Skeletal muscle tissue (tissue), 4 donors: ENCODE data around the gene KMT2B. TPM values are rescaled to one million over a fixed set of nuclear protein-coding genes. Genes with fewer than 3 reads are reported as not detected.
"Not testable (repeated sequence)": the region's sequence is repeated elsewhere in the genome, so short reads cannot be mapped to it uniquely, and the experiment has no call there.

Experiments used
- H3K27ac ChIP-seq: one replicate; pipeline ENCODE4 v1.7.0; 2013; ENCODE audit warnings: mild to moderate bottlenecking, low read depth, low read length, inconsistent platforms
- H3K27me3 ChIP-seq, 3 donors: one replicate each; pipeline ENCODE4 v1.7.0; 2013; ENCODE audit warnings: low read length in 3 of 3; ENCODE audit not compliant: control insufficient read depth in 3 of 3, insufficient read depth in 3 of 3
- H3K36me3 ChIP-seq, 3 donors: one replicate each; pipeline ENCODE4 v1.7.0; 2013; ENCODE audit warnings: low read length in 3 of 3; ENCODE audit not compliant: control insufficient read depth in 3 of 3, insufficient read depth in 3 of 3
- H3K4me1 ChIP-seq, 3 donors: one replicate each; pipeline ENCODE4 v1.7.0; 2013; ENCODE audit warnings: low read length in 3 of 3, mild to moderate bottlenecking in 3 of 3; ENCODE audit not compliant: control insufficient read depth in 3 of 3, insufficient read depth in 3 of 3
- H3K4me3 ChIP-seq, 3 donors: one replicate each; pipeline ENCODE4 v1.7.0; 2013; ENCODE audit warnings: low read length in 3 of 3
- H3K9ac ChIP-seq, 3 donors: one replicate each; pipeline ENCODE4 v1.7.0; 2013; ENCODE audit warnings: low read length in 3 of 3, mild to moderate bottlenecking in 3 of 3, moderate library complexity in 2 of 3, low read depth in 1 of 3
- H3K9me3 ChIP-seq, 3 donors: one replicate each; pipeline ENCODE4 v1.7.0; 2013; ENCODE audit warnings: low read length in 3 of 3; ENCODE audit not compliant: control insufficient read depth in 3 of 3
- total RNA-seq: library from RNA; depleted of rRNA; stranded (reverse); fragments of >200 nt; gene quantifications from one replicate; pipeline ENCODE4 v1.2.3, GENCODE V29; 2014
- donor health status: Osteomylitis.

KMT2B gene
- total RNA-seq, 1 donor from 2014 or later = 5.7 TPM

- Histone ChIP-seq H3K27me3 (no peaks in the 10 kb centered on the region), H3K36me3 (peaks cover 25 to 31% (median 26%) of the 10 kb centered on the region in 3 donors), H3K4me1 (peaks cover 26 to 39% (median 26%) of the 10 kb centered on the region in 3 donors), H3K9ac (peak overlapping the region; percentile 88 to 91 (median 91)), H3K4me3 (peak overlapping the region; percentile 79 to 90 (median 88)), H3K27ac (peak overlapping the region; percentile 66), H3K9me3 (no peaks in the 10 kb centered on the region)
Observed at GRCh38 chr19:35718345-35719041, 690 bp downstream of the KMT2B start.

DNA sequence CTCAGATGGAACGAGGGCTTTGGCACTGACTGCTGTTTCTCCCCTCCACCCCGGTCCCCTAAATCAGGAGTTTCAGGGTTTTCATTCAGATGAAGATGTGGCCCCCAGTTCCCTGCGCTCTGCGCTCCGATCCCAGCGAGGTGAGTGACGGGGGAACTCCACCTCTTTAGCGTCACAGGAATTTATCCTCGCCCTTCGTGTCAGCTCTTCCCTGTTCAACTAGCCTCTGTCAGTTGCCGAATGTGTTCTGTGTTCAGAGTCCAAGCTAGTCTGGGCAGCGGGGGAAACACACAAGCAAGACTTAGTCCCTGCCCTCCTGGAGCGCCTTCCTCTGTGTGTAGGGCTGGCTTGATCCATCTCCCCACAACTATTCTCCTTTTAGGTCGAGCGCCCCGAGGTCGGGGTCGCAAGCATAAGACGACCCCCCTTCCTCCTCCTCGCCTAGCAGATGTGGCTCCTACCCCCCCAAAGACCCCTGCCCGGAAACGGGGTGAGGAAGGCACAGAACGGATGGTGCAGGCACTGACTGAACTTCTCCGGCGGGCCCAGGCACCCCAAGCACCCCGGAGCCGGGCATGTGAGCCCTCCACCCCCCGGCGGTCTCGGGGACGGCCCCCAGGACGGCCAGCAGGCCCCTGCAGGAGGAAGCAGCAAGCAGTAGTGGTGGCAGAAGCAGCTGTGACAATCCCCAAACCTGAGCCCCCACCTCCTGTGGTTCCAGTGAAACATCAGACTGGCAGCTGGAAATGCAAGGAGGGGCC, 1.8 kb downstream of the KMT2B start:
- H3K36me3 ChIP-seq = peaks cover 35 to 41% (median 37%) of the 10 kb centered on the region in 3 donors
- H3K4me3 ChIP-seq = peak overlapping the region in 2 of 3 donors; percentile 79 to 90
- peak overlapping the region in 2 of 3 donors; percentile 88 to 91 for H3K9ac ChIP-seq

DNA sequence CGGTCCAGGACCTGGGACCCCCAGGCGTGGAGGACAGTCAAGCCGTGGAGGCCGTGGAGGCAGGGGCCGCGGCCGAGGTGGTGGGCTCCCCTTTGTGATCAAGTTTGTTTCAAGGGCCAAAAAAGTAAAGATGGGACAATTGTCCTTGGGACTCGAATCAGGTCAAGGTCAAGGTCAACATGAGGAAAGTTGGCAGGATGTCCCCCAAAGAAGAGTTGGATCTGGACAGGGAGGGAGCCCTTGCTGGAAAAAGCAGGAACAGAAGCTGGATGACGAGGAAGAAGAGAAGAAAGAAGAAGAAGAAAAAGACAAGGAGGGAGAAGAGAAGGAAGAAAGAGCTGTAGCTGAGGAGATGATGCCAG, 2.3 kb downstream of the KMT2B start:
- Histone ChIP-seq H3K9me3 (no peaks in the 10 kb centered on the region), H3K27ac (no peak overlapping the region), H3K27me3 (no peaks in the 10 kb centered on the region), H3K9ac (no peak overlapping the region), H3K4me3 (no peak overlapping the region), H3K36me3 (peaks cover 41 to 47% (median 42%) of the 10 kb centered on the region in 3 donors), H3K4me1 (peaks cover 26 to 33% (median 26%) of the 10 kb centered on the region in 3 donors)

More for the DNA sequence above, 1.8 kb downstream of the KMT2B start:
- no peak overlapping the region for H3K27ac ChIP-seq
- no peaks in the 10 kb centered on the region for H3K9me3 ChIP-seq
- peaks cover 26 to 39% (median 26%) of the 10 kb centered on the region in 3 donors for H3K4me1 ChIP-seq
- no peaks in the 10 kb centered on the region for H3K27me3 ChIP-seq

DNA sequence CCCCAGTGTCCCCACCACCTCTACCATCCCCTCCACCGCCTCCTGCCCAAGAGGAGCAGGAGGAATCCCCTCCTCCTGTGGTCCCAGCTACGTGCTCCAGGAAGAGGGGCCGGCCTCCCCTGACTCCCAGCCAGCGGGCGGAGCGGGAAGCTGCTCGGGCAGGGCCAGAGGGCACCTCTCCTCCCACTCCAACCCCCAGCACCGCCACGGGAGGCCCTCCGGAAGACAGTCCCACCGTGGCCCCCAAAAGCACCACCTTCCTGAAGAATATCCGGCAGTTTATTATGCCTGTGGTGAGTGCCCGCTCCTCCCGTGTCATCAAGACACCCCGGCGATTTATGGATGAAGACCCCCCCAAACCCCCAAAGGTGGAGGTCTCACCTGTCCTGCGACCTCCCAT, 2.8 kb downstream of the KMT2B start:
- Histone ChIP-seq H3K4me3 (no peak overlapping the region), H3K4me1 (peaks cover 22 to 28% (median 22%) of the 10 kb centered on the region in 3 donors), H3K36me3 (peaks cover 46 to 52% (median 47%) of the 10 kb centered on the region in 3 donors), H3K27ac (no peak overlapping the region), H3K9me3 (no peaks in the 10 kb centered on the region), H3K27me3 (no peaks in the 10 kb centered on the region), H3K9ac (no peak overlapping the region)

GRCh38 chr19:35721374-35721773, 3.6 kb downstream of the KMT2B start:
- H3K4me1 ChIP-seq = peaks cover 14 to 21% (median 15%) of the 10 kb centered on the region in 3 donors
- no peak overlapping the region for H3K4me3 ChIP-seq
- H3K9ac ChIP-seq = no peak overlapping the region
- no peaks in the 10 kb centered on the region for H3K27me3 ChIP-seq
- H3K27ac ChIP-seq = no peak overlapping the region
- H3K36me3 ChIP-seq = peaks cover 53 to 59% (median 55%) of the 10 kb centered on the region in 3 donors
- no peaks in the 10 kb centered on the region for H3K9me3 ChIP-seq

GRCh38 chr19:35722461-35722860, 4.7 kb downstream of the KMT2B start:
- no peaks in the 10 kb centered on the region for H3K9me3 ChIP-seq
- peaks cover 13 to 18% (median 13%) of the 10 kb centered on the region in 3 donors for H3K4me1 ChIP-seq
- no peak overlapping the region for H3K9ac ChIP-seq
- no peak overlapping the region for H3K4me3 ChIP-seq
- peaks cover 63 to 67% (median 64%) of the 10 kb centered on the region in 3 donors for H3K36me3 ChIP-seq
- no peaks in the 10 kb centered on the region for H3K27me3 ChIP-seq
- no peak overlapping the region for H3K27ac ChIP-seq

DNA sequence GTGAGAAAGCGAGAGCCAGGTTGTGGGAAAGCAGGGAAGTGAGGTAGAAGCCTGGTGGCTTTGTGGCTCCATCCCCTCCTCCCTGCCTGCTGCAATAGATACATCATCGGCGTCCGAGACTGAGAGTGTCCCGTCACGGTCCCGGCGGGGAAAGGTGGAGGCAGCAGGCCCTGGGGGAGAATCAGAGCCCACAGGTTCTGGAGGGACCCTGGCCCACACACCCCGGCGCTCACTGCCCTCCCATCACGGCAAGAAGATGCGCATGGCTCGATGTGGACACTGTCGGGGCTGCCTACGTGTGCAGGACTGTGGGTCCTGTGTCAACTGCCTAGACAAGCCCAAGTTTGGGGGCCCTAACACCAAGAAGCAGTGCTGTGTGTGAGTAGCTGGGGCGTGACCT, 5.1 kb downstream of the KMT2B start:
- Histone ChIP-seq H3K27me3 (no peaks in the 10 kb centered on the region), H3K9ac (no peak overlapping the region), H3K4me3 (no peak overlapping the region), H3K4me1 (peaks cover 13 to 18% (median 13%) of the 10 kb centered on the region in 3 donors), H3K9me3 (no peaks in the 10 kb centered on the region), H3K36me3 (peaks cover 67 to 72% (median 69%) of the 10 kb centered on the region in 3 donors), H3K27ac (no peak overlapping the region)

- Histone ChIP-seq H3K4me3 (no peak overlapping the region), H3K27ac (no peak overlapping the region), H3K36me3 (peaks cover 75 to 79% (median 76%) of the 10 kb centered on the region in 3 donors), H3K9ac (no peak overlapping the region), H3K9me3 (no peaks in the 10 kb centered on the region), H3K4me1 (peaks cover 10 to 14% (median 10%) of the 10 kb centered on the region in 3 donors), H3K27me3 (no peaks in the 10 kb centered on the region)
Observed at GRCh38 chr19:35723671-35724070, 5.9 kb downstream of the KMT2B start.

DNA sequence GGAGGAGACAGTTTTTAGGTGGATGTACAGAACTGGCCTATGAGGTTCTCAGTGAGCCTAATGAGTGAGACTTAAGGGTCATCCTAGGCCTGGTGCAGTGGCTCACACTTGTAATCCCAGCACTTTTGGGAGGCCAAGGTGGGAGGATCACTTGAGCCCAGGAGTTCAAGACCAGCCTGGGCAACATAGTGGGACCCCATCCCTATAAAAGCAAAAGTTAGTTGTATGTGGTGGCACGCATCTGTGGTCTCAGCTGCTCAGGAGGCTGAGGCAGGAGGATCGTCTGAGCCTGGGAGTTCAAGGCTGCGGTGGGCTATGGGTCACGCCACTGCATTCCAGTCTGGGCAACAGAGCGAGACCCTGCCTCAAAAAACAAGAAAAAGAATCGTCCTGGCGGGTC, 6.3 kb downstream of the KMT2B start:
- peaks cover 80 to 84% (median 81%) of the 10 kb centered on the region in 3 donors for H3K36me3 ChIP-seq
- not testable (repeated sequence) for H3K4me3 ChIP-seq, H3K9me3 ChIP-seq, H3K27me3 ChIP-seq, H3K9ac ChIP-seq, H3K4me1 ChIP-seq, H3K27ac ChIP-seq

DNA sequence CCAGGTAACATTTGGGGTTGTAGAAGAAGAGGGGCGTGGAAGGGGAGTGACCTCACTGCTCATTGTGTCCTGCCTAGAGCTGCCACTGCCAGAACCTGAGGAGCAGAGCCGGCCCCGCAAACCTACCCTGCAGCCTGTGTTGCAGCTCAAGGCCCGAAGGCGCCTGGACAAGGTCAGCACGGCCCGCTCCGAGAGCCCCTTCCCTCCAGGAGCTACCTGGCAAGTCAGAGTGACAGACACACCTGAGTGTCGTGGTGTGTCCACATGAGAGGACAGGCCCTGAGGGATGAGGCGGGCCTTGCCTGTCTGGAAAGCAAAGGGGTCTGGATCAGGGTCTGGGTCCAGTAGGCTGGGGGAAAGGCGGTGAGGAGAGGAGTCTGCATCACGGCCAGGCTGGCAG, 6.8 kb downstream of the KMT2B start:
- H3K27me3 ChIP-seq = no peaks in the 10 kb centered on the region
- H3K9ac ChIP-seq = no peak overlapping the region
- H3K36me3 ChIP-seq = peaks cover 84 to 86% (median 85%) of the 10 kb centered on the region in 3 donors
- no peaks in the 10 kb centered on the region for H3K9me3 ChIP-seq
- peaks cover 1 to 5% (median 2%) of the 10 kb centered on the region in 3 donors for H3K4me1 ChIP-seq
- H3K27ac ChIP-seq = no peak overlapping the region
- H3K4me3 ChIP-seq = no peak overlapping the region
